SK-N-SH treated with all-trans-retinoic acid at 6 μM for 48 hours (cell line): ENCODE measurements around the gene UBA1.

Experiments
- ATAC-seq: fragments of 200-7000 bp; cut with Tn5 transposase; 3 replicates; pipeline ENCODE4 v1.9.1; 2020; ENCODE audit warnings: mild to moderate bottlenecking, moderate library complexity
- ARNTL ChIP-seq: fragments of 450-650 bp; formaldehyde crosslinking; IDR thresholded peaks from 2 replicates; pipeline ENCODE4 v1.5.0; 2020; ENCODE audit warnings: low read depth, mild to moderate bottlenecking, moderate library complexity, borderline replicate concordance
- BACH2 ChIP-seq: fragments of 250-450 bp; sonication (Bioruptor Pico); IDR thresholded peaks from 2 replicates; pipeline ENCODE4 v1.9.0; 2021; ENCODE audit warnings: mild to moderate bottlenecking, borderline replicate concordance
- CREB5 ChIP-seq: fragments of 250-450 bp; sonication (Bioruptor Pico); IDR thresholded peaks from 2 replicates; pipeline ENCODE4 v1.5.1; 2020; ENCODE audit warnings: low read depth, mild to moderate bottlenecking, moderate library complexity
- ISL1 ChIP-seq: fragments of 250-450 bp; sonication (Bioruptor Pico); IDR thresholded peaks from 2 replicates; pipeline ENCODE4 v2.1.2; 2022; ENCODE audit warnings: mild to moderate bottlenecking, moderate library complexity
- OSR1 ChIP-seq: fragments of 250-450 bp; sonication (Bioruptor Pico); IDR thresholded peaks from 2 replicates; pipeline ENCODE4 v1.8.0; 2022; ENCODE audit warnings: moderate library complexity, mild to moderate bottlenecking, inconsistent platforms
- PATZ1 ChIP-seq: fragments of 250-450 bp; sonication (Bioruptor Pico); IDR thresholded peaks from 2 replicates; pipeline ENCODE4 v1.8.0; 2020; ENCODE audit warnings: mild to moderate bottlenecking, moderate library complexity, borderline replicate concordance
- PPARA ChIP-seq: fragments of 250-450 bp; sonication (Bioruptor Pico); IDR thresholded peaks from 2 replicates; pipeline ENCODE4 v1.5.0; 2020; ENCODE audit warnings: mild to moderate bottlenecking, borderline replicate concordance
- RARB ChIP-seq: fragments of 250-450 bp; sonication (Bioruptor Pico); IDR thresholded peaks from 2 replicates; pipeline ENCODE4 v1.8.0; 2021; ENCODE audit warnings: mild to moderate bottlenecking, moderate library complexity
- SNAI2 ChIP-seq: fragments of 250-450 bp; sonication (Bioruptor Pico); IDR thresholded peaks from 2 replicates; pipeline ENCODE4 v1.5.0; 2020; ENCODE audit warnings: mild to moderate bottlenecking, moderate library complexity
- TCF4 ChIP-seq: fragments of 250-450 bp; sonication (Bioruptor Pico); IDR thresholded peaks from 2 replicates; pipeline ENCODE4 v1.8.0; 2021; ENCODE audit warnings: mild to moderate bottlenecking, moderate library complexity, borderline replicate concordance
- TOX ChIP-seq: fragments of 250-450 bp; sonication (Bioruptor Pico); IDR thresholded peaks from 2 replicates; pipeline ENCODE4 v1.8.0; 2021; ENCODE audit warnings: mild to moderate bottlenecking, moderate library complexity, borderline replicate concordance
- ZC3H10 ChIP-seq: fragments of 250-450 bp; sonication (Bioruptor Pico); IDR thresholded peaks from 2 replicates; pipeline ENCODE4 v1.5.1; 2021; ENCODE audit warnings: mild to moderate bottlenecking, moderate library complexity
- ZFP3 ChIP-seq: fragments of 250-450 bp; sonication (Bioruptor Pico); IDR thresholded peaks from 2 replicates; pipeline ENCODE4 v1.5.0; 2020; ENCODE audit warnings: mild to moderate bottlenecking, moderate library complexity
- ZFP30 ChIP-seq: fragments of 450-650 bp; formaldehyde crosslinking; IDR thresholded peaks from 2 replicates; pipeline ENCODE4 v1.5.0; 2022; ENCODE audit warnings: mild to moderate bottlenecking, moderate library complexity
- ZNF565 ChIP-seq: fragments of 450-650 bp; formaldehyde crosslinking; conservative IDR thresholded peaks from 2 replicates; pipeline ENCODE4 v1.5.0; 2020; ENCODE audit warnings: low read depth, mild to moderate bottlenecking, moderate library complexity
- ZNF70 ChIP-seq: fragments of 450-650 bp; formaldehyde crosslinking; IDR thresholded peaks from 2 replicates; pipeline ENCODE4 v1.5.0; 2020; ENCODE audit warnings: mild to moderate bottlenecking, moderate library complexity
- ZNF8 ChIP-seq: fragments of 450-650 bp; formaldehyde crosslinking; IDR thresholded peaks from 2 replicates; pipeline ENCODE4 v1.5.0; 2020; ENCODE audit warnings: mild to moderate bottlenecking, moderate library complexity
- TF ChIP-seq, protein P1 (sequence below): fragments of 250-450 bp; sonication (Bioruptor Pico); IDR thresholded peaks from 2 replicates; pipeline ENCODE4 v1.5.0; 2020; ENCODE audit warnings: mild to moderate bottlenecking, moderate library complexity
- TF ChIP-seq, protein P2 (sequence below): fragments of 250-450 bp; sonication (Bioruptor Pico); IDR thresholded peaks from 2 replicates; pipeline ENCODE4 v1.5.1; 2021; ENCODE audit warnings: mild to moderate bottlenecking, moderate library complexity

Gene UBA1

GRCh38 chrX:47176101-47176740, 17.4 kb upstream of the UBA1 start:
- no peak for ATAC-seq
- TF ChIP-seq RARB (no peak), OSR1 (no peak), ZC3H10 (no peak), ZNF70 (no peak), CREB5 (CRISPR knock-in tag) (no peak), ZFP3 (CRISPR knock-in tag) (no peak), TCF4 (CRISPR knock-in tag) (no peak), ZFP30 (CRISPR knock-in tag) (no peak), BACH2 (CRISPR knock-in tag) (no peak), PATZ1 (no peak), ISL1 (CRISPR knock-in tag) (no peak), ARNTL (CRISPR knock-in tag) (no peak), SNAI2 (no peak), ZNF565 (CRISPR knock-in tag) (no peak), ZNF8 (no peak)
- TF ChIP-seq, protein P1, sequence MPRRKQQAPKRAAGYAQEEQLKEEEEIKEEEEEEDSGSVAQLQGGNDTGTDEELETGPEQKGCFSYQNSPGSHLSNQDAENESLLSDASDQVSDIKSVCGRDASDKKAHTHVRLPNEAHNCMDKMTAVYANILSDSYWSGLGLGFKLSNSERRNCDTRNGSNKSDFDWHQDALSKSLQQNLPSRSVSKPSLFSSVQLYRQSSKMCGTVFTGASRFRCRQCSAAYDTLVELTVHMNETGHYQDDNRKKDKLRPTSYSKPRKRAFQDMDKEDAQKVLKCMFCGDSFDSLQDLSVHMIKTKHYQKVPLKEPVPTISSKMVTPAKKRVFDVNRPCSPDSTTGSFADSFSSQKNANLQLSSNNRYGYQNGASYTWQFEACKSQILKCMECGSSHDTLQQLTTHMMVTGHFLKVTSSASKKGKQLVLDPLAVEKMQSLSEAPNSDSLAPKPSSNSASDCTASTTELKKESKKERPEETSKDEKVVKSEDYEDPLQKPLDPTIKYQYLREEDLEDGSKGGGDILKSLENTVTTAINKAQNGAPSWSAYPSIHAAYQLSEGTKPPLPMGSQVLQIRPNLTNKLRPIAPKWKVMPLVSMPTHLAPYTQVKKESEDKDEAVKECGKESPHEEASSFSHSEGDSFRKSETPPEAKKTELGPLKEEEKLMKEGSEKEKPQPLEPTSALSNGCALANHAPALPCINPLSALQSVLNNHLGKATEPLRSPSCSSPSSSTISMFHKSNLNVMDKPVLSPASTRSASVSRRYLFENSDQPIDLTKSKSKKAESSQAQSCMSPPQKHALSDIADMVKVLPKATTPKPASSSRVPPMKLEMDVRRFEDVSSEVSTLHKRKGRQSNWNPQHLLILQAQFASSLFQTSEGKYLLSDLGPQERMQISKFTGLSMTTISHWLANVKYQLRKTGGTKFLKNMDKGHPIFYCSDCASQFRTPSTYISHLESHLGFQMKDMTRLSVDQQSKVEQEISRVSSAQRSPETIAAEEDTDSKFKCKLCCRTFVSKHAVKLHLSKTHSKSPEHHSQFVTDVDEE (CRISPR knock-in tag): no peak
- TF ChIP-seq, protein P2, sequence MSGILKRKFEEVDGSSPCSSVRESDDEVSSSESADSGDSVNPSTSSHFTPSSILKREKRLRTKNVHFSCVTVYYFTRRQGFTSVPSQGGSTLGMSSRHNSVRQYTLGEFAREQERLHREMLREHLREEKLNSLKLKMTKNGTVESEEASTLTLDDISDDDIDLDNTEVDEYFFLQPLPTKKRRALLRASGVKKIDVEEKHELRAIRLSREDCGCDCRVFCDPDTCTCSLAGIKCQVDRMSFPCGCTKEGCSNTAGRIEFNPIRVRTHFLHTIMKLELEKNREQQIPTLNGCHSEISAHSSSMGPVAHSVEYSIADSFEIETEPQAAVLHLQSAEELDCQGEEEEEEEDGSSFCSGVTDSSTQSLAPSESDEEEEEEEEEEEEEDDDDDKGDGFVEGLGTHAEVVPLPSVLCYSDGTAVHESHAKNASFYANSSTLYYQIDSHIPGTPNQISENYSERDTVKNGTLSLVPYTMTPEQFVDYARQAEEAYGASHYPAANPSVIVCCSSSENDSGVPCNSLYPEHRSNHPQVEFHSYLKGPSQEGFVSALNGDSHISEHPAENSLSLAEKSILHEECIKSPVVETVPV (CRISPR knock-in tag): no peak

DNA sequence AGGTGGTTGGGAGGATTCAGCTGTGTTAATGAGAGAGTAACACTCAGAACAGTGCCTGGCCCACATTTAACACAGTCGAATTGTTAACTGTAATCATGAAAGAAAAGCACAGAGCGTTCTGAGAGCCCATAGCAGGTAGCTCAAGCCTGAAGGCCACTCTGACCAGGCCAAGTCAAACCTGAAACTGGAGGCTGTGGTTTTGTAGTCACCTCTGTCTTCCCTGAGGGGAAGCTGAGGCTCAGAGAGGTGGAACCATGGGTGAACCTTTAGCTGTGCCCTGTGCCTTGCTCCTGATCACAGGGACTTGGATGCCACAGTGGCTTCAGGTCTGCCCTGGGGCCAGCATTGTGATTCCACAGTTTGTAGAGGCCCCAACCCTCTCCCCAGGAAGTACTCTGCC, 16.6 kb upstream of the UBA1 start:
- ATAC-seq: no peak
- TF ChIP-seq, protein P2 (CRISPR knock-in tag): no peak
- TF ChIP-seq CREB5 (CRISPR knock-in tag) (no peak), OSR1 (no peak), PPARA (CRISPR knock-in tag) (no peak), TCF4 (CRISPR knock-in tag) (no peak), ARNTL (CRISPR knock-in tag) (no peak), ZNF8 (no peak), TOX (CRISPR knock-in tag) (no peak), SNAI2 (no peak)
- TF ChIP-seq, protein P1 (CRISPR knock-in tag): no peak
